Stimulated activated CD8-positive, alpha-beta memory T cell treated with anti-CD3 and anti-CD28 coated beads, Interleukin-12 subunit alpha, Interleukin-12 subunit beta, amount 100 ng/mL, for 24 hours (primary cell): Measurements from ENCODE around the gene IFI27L2.
A peak's percentile ranks its signal among the peaks of the same experiment; 100 is the strongest.
"Not testable (repeated sequence)": the region's sequence is repeated elsewhere in the genome, so short reads cannot be mapped to it uniquely, and the experiment has no call there.

ENCODE experiments used
- DNase-seq: peaks from one replicate; pipeline ENCODE4 v3.0.0-alpha.2; 2020; ENCODE audit errors: extremely low read depth

The IFI27L2 gene

GRCh38 chr14:94129111-94129757 lies at the start of gene IFI27L2:
Gene IFI27L2, minus strand, starts transcription at chr14:94129604. Its CDS starts 40 bp downstream, at chr14:94129564.
- DNase-seq = peak; percentile 45

GRCh38 chr14:94177806-94178205 lies 48.4 kb upstream of the IFI27L2 start:
- no peak for DNase-seq

DNA sequence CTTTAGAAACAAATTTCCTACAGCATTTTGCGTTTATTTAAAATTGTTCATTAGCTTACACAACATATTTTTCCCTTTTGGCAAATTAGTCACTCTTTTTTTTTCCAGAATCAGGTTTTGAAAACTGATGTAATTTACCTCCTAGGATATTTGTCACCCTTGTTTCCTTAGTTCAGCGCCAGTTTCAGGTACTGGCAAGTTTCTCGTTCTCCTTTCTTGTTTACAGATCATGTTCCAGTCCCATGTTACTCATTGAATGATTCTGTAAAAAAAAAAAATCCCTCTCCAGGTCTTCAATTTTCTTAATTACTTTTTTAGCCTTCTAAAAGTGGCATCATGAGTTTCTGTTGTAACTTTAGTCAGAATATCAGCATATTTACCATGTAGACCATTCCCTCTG lies 47.4 kb upstream of the IFI27L2 start:
- DNase-seq = no peak

DNA sequence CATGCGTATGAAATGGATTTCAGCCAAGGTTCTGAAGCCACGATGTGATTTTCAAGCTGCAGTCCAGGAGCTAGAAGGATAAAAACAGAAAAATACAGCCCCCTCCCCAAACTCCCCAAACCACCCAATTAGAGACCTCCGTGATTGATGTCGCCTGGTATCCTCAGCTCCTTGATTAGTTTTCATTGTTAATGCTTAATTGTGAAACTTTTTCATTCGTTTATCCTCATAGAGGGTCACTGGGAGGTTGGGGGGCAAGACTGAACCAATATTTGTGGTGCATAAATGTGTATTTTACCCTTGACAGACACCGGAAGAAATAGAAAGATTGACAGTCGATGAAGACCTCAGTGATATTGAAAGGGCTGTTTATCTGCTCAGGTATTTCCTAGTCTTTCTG lies 46.3 kb upstream of the IFI27L2 start:
- DNase-seq = no peak

DNA sequence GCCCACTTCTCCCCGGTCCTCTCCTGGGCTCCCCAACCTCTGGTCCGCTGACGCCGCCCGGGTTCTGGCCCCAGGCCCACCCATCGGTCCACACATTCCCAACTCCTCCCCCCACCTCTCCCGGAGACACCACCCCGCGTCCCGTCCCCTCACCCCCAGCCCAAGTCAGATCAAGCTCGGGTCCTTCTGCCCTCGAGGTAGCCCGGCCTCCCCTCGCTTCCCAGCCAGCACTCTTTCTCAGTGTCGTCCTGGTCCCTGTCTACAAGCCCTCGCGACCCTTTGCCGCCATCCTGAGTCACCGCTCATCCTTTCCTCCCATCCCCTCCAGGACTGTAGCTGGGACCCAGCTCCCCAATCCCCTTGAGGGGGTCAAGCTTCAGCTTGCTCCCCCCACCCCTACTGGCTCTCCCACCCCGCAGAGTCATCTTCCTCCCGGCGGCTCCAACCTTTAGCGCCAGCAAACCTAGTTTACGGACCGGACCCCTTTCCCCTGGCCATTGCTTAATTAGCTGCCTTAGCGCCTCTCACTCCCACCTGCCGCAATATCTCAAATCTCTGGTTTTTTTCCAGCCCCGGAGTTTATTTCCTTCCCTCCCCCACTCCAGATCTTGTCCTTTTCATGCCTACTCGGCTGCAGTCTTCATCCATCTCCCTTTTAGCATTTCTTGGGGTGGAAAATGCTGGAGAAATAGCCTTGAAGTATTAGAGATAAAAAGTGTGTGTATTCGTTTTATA lies 45.8 kb upstream of the IFI27L2 start:
- no peak for DNase-seq

DNA sequence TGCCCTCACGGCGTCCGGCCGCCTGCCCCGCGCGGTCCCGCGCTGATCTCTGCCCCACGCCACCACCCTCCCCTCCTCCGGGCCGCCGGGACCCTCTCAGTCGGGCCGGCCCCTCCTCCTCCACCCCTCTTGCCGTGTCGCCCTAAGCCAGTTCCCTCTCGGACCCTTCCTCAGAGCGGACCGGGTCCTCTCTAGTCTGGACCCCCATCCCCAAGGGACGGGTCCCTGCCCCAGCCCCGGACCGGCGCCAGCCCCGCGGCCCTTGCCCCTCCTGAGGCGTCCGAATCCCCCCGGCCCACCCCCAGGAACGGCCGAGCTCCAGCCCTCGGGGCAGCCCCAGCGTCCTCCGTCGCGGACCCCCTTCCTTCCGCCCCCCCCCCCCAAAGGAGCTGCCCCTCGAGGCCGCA lies 45.2 kb upstream of the IFI27L2 start:
- DNase-seq = no peak

- DNase-seq = peak; percentile 68
Observed at GRCh38 chr14:94173885-94174603, 44.6 kb upstream of the IFI27L2 start, which contains the start of gene PPP4R4. Gene PPP4R4, plus strand, starts transcription at chr14:94174322. Its CDS starts 144 bp downstream, at chr14:94174466.

DNA sequence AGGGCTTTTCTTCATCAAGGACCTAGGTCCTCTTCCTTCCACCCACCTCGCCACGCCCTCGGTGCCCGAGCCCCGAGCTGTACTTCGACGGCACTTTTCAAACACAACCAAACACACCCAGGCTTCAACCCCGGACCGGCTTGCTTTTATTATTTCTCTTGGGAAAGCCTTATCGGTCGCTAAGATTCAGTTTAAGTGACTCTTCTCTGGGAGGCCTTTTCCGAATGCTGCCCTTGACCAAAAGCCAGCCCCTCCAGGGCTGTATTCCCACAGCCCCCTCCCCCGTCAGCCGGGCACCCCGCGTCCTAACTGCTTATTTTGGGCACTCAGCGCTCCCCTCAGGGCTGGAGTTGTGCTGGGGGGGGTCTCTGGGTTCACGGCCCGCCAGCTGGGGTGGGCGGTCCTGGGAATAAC lies 44.1 kb upstream of the IFI27L2 start:
- DNase-seq = no peak

DNA sequence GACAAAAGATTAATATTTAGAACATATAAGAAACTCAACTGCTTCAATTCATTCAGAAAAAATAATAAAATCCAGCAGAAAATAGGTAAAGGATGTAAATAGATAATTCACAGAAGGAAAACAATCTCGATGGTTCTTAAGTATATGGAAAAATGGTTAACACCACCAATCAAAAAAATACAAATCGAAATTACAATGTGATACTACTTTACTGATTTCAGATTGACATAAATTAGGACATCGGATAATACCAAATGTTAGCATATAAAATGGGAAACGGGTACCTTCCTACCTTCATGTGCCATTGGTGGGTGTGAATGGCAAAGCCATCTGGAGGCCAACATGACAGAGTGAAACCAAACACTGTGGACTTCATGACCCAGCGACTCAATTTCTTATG lies 43.1 kb upstream of the IFI27L2 start:
- no peak for DNase-seq

DNA sequence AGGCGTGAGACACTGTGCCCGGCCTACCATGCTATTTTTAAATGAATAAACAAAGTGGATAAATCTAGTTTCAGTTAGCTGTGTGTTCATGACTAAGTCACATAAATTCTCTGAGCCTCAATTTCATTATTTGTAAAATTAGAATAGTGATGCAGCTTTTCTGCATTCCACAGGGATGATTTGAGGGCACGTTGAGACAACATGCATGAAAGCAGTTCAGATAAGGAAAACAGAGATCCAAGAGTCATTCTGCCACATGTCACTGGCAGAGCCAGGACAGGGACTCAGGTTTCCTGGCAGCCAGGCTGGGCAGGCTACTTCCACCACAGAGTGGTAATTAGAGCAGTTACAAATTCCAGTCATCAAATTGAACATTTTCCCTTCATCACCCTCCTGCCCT lies 41.8 kb upstream of the IFI27L2 start:
- no peak for DNase-seq

- DNase-seq = no peak
Observed at GRCh38 chr14:94170136-94170535, 40.7 kb upstream of the IFI27L2 start.

GRCh38 chr14:94165744-94166143 lies 36.3 kb upstream of the IFI27L2 start:
- no peak for DNase-seq

DNA sequence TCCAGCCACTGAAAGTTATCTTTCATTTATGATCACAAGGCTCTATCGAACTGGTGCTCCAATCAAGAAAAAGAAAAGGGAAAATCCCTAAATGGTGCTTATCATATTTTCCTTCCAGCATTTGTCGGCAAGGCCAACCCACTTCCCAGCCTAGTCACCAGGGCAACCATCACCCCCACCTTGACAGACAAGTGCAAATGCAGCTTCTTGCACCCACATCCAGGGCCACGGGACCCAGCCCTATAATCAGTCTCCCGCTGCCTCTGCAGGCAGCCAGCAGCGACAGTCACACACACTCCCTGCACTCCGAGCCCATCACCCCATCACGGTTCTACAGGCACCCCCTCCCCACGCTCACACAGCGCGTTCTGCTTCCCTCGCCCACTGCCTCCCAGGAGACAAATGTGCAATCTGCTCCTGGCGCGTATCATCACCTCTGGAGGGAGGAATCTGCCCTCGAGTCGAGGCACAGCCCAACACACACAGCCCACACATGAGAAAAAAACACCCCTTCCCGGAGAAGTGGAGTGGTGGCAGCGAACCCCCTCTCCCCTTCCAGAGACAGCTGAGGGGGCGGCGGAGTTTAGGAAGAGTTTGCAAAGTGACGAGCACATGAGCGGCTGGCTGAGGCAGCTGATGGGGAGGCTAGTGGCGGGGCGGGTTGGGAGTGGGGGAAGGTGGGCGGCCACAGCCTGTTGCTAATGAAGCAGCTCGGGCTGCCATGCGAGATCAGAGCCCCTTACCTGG lies 35.5 kb upstream of the IFI27L2 start:
- no peak for DNase-seq

DNA sequence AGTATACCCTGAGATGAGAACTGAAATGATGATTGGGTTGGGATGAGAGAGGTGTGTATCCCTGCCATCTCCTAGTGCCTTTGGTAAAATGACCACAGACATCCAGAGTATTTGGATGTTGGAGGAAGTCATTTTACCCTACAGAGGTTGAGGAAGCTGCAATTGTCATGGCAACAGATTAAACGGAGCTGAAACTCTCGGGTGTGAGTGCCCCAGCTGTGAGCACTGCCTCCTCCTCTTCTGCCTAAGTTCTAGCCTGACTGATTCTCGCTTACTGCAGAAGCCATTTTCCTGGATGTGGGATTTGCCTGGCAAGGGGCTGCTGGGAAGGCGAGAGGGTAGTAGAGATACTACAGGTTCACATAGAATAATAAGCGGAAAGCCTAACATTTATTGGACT lies 34.4 kb upstream of the IFI27L2 start:
- DNase-seq = no peak

GRCh38 chr14:94162466-94162865 lies 33.1 kb upstream of the IFI27L2 start:
- no peak for DNase-seq

DNA sequence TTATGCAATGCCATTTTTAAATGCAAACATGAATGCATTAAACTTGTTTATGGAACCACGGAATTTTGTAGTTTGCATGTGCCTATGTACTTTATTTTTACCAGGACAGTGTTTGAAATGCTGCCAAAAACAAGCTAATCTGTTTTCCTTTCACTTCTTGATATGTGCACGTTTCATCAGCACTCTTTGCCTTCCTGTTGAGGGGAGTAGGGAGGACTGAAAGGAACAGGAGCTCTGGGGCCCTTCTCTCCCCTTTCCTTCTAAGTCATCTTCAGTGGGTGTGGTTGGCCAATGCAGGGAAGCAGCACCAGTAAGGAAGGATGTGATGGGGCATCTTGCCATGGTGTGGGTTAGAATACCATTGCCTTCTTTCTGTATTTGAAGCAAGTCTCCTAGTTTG lies 32.6 kb upstream of the IFI27L2 start:
- no peak for DNase-seq

GRCh38 chr14:94161058-94161457 lies 31.7 kb upstream of the IFI27L2 start:
- no peak for DNase-seq

- no peak for DNase-seq
Observed at GRCh38 chr14:94158239-94158883, 29.0 kb upstream of the IFI27L2 start.

GRCh38 chr14:94157197-94157596 lies 27.8 kb upstream of the IFI27L2 start:
- DNase-seq = no peak

DNA sequence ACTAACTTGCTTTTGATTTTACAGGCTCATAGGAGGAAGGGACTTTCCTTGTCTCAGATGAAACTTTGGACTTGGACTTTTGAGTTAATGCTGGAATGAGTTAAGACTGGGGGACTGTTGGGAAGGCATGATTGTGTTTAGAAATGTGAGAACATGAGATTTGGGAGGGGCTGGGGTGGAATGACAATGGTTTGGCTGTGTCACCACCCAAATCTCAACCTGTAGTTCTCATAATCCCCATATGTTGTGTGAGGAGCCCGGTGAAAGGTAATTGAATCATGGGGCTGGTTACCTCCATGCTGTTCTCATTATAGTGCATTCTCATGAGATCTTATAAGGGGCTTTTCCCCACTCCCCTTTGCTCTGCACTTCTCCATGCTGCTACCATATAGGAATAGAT lies 26.7 kb upstream of the IFI27L2 start:
- DNase-seq = not testable (repeated sequence)

GRCh38 chr14:94153750-94154342 lies 24.4 kb upstream of the IFI27L2 start:
- no peak for DNase-seq
